NCI-H2081 (cell line): Measurements from ENCODE around the gene SLC27A5.
"Not testable (repeated sequence)": the region's sequence is repeated elsewhere in the genome, so short reads cannot be mapped to it uniquely, and the experiment has no call there.

ENCODE experiments used
- DNase-seq, 2 experiments: peaks; one replicate each; lab custom pipeline; 2025; lab: John Stamatoyannopoulos, UW

Gene SLC27A5

DNA sequence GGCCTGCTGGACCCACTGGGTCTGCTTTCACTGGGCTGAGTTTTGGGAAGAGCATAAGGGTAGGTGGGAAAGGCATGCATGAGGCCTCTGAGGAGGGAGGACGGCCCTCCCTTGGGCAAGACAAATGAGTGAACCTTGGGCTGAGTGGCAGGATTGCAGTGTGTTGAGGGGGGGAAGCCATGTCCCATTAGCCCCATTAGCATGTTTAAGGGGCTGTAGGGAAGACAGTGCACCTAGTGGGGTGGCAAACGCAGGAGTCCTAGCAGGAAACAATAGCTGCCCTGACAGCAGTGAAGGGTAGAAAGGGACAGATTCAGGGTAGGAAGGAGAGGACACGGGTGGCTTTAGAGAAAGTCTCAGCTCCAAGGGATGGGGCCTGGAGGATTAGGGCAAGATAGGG, 10.9 kb upstream of the SLC27A5 start:
- no peak for DNase-seq

DNA sequence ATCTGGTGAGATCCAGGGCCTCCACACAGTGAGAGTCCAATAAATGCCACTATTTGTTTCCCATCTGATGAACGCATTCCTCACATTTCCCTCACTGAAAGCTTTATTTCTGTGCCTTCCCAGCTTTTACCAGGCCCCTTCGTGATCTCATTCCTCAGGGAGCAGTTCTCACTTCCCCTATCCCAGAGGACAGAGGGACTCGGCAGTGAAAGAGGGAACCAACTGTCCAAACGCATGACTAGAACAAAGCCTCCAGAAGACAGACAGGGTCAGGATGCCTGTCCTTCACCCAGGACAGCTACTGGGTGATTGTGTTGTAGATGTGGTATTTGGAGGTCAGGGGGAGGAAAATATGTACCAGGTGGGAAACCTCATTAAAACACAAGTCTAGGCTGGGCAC, 9.9 kb upstream of the SLC27A5 start:
- no peak for DNase-seq

DNA sequence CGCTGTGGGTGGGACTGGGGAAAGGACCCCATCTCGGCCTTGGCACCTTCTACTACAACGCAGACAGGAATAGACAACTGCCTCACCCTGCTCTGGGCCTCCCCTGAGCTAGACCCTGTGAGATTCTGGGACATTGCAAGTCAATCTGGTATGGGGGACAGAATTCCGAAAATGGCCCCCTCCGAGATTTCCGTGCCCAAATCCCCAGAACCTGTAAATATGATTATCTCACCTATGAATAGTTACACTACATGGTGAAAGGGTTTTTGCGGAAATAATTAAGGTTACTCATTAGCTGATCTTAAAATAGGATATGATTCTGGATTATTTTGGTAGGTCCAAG, 8.4 kb upstream of the SLC27A5 start:
- DNase-seq, result no peak

DNA sequence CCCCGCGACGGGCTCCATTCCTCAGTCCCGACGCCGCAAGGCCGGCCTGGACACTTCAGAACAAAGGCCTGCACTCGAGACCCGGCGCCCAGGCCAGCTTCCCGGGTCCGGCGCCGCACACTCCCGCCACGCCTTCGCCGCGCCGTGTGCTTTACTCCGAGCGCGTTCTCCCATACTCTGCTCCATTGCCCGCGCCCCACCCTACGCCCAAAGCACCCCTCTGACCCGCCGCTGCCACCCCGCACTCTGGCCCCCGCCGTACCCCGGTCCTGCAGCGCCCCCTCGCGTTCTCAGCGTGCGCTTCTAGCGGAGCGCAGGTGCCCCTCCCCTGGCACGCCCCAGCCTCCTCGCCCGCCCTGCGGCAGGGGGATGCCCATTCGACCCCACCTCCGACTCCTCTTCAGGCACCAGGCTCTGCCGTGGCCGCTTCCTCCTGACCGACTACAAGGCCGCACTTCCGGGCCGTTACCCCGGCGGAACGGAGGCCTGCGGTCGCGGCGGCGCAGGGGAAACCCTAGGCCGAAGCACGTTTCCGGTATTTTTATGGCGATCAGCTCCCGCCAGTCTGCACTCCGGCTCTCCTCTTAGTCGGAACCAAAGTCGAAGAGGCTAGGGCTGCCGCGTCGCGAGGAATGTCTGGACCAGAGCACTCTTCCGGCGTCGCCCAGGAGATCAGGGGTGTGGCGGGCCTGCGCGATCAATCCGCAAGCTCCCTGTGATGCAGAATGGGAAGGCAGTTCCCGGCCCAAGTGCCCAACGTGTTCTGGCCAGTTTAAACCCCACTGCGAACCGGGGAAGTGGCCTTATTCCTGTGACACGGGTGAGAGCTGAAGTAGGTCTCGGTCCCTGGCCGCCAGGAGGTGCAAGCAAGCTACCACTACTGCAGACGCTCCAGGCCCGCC, 7.8 kb upstream of the SLC27A5 start, which contains the start of gene ZBTB45:
Gene ZBTB45 (minus strand): TSS at position 456 of the 902 bp plus-strand sequence. CDS start 2,137 bp downstream, outside the sequence.
- DNase-seq, result peak; percentile 95 to 97

DNA sequence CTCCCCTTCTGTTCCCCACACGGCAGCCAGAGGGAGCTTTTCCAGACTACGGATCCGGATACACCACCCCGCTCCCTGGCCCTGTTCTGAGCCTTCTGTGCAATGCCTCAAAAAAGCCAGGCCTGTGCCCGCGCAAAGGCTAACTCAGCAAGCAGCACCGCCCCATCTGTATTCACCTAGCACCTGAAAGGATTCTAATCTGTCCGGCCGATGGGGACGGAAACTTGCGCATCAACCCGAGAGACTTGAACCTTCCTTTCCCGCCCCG, 7.2 kb upstream of the SLC27A5 start:
- DNase-seq, result peak; percentile 47 to 60

DNA sequence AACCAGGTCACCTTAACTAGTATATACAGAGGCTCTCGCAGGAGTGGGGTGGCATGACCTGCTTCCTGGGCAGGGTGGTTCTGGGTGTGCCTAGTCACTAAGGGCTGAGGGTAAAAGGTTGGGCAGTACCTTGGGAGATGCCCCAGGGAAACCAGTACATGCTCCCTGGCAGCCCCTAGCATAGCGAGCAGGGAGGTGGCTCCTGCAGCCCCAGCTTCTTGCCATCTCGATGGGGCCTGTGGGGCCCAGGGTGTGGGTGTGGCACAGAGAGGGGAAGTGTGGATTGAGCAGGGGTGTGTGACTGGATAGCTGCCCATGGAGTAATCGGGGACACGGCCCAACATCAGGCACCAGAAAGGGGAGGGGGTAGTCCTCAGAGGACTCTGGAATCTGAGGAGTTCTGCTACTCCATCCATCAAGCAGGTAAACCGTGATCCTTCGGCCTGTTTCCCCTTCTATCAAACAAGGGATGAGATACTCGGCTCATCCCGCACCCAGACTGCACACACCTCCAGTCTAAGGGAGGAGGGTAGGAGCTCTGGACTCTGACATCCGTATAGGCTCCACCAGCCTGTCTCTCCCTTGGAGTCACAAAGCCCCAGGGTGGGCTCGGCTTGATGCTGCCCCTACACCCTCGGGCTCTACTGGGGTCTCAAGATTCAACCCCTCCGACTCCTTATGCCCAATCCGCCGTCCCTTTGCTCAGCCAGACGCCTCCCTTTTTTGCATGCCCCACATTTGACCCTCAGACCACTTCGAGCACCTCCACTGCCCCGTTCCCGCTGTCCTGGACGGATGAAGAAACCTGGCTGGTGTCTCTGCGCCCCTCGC, 6.7 kb upstream of the SLC27A5 start:
- DNase-seq, result no peak

DNA sequence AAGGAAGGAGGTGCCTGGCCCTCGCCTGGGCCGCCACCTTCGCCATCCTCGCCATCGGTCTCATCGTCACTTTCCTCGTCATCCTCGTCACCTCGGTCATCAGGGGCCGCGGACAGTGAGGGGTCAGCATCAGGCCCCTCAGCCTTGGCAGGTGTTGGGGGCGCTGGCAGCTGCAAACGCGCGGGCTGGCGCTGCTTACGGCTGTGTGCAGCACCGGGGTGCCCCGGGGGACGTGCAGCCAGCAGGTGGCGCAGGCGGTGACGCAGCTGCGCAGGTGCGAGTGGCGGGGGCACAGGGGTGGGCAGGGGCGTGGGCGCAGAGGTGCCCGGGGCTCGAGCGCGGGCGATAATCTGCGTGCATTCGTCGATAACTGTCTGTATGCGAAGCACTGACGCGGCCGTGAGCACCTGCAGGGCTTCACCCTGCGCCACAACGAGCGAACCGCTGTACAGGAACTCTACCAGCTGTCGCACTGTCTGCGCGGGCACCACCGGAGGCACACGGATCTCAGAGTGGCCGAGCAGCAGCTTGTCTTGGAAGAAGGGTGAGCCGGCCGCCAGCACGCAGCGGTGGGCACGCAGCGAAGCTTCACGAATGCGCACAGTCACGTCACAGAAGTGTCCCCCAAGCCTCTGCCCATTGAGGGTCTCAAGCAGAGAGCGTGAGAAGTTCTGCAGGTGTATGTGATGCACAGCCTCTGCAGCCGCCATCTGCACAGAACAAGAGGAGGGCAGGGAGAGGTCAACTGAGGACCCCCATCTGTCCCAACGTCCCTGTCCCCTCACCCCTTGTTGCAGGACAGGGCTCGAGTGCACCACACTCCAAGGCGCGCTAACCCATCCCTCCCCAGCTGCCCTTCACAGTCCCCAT, 5.4 kb upstream of the SLC27A5 start:
- DNase-seq, result no peak

DNA sequence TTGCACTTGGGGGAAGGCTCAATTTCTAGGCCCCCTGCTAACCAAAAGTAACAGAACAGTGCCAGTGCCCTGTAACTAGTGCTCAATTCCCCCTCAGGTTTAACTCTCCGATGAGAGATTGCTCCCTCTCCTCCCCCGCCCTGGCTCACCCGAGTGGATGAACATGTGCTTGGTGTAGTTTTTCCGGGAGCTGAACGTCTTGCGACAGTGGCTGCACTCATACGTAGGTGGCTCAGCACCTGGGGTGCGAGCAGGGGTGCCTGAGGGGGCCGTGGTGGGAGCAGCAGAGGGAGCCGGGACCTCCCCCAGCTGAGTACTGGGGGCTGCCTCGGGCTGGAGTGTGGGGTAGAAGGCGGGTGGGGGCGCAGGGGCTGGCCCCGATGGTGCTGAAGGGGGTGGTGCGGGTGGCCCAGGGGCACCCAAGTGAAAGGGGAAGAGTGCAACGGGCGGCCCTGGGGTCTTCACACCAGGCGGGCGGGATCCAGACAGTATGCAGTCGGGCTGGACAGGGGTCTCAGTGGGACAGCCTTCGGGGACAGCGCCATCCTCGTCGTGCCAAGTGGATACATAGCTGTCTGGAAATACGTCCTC, 4.5 kb upstream of the SLC27A5 start:
- DNase-seq, result no peak

DNA sequence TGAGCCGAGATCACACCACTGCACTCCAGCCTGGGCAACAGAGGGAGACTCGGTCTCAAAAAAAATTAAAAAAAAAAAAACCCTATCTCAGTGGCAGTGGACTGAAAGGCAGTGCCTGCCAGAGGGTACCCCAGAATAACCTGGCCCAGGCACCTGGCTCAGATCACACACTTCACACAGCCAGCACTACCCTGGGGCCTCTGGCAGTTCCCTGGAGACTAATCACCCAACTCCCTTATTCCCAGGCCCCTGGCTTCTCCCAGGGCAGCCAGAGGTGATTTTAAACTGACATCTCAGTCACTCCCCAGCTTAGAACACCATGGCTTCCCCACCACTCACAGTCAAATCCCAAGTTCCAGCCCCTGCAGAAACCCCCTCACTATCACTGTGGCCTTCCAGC, 3.5 kb upstream of the SLC27A5 start:
- DNase-seq, result no peak

DNA sequence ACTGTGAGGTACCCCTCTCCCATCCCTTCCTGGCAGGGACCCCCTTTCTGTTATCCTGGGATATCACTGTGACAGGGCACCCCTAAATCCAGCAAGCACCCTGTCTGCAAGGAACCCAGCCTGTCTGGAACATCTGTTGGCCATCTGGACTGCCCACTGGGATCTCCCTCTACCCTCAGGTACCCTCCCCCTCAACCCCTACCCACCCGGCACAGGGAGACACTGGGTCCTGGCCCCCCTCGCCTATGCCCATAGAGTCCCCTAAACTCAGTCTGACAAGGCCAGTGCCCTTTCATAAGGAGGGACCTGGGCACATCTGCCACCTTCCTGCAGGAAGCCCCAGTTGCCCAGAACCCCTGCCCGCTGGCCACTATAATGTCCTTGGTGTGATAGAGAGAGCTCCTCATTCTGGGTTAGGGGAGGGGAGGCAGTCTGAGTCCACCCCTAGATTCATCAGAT, 2.8 kb upstream of the SLC27A5 start:
- no peak for DNase-seq

DNA sequence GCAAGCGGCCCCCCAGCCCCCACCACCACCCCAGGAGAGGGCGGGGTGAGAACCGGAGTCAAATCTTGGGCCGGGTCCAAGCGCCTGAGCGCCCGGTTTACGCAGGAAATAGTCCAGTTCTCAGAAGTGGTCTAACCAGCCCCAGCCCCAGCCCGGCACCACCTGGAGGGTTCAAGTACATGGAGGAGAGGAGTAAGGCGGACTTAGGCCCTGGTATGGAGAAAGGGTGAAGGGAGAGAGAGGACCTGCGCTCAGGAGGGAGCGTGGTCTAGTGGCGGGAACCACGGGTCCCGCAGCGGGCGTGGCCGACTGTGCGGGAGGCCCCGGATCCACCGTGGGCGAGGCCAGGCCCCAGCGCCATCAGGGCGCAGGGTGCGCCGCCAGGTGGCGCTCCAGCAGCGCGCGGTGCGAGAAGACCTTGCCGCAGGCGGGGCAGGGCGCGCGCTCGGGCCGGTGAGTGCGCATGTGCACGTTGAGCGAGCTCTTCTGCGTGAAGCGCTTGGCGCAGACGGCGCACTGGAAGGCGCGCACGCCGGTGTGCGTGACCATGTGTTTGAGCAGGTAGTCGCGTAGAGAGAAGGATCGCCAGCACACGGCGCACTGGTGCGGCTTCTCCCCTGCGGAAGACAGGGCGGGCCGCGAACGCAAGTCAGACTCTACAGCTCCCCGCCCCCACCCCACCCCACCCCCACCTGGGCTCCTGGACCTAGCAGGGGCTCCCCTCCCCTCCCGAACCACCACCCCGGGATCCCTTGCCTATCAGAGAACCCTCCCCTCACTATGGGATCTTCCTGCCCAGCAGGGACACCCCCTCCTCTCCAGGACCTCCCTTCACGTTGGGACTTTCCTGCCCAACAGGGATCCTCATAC, 2.1 kb upstream of the SLC27A5 start:
- DNase-seq, result peak; percentile 94

DNA sequence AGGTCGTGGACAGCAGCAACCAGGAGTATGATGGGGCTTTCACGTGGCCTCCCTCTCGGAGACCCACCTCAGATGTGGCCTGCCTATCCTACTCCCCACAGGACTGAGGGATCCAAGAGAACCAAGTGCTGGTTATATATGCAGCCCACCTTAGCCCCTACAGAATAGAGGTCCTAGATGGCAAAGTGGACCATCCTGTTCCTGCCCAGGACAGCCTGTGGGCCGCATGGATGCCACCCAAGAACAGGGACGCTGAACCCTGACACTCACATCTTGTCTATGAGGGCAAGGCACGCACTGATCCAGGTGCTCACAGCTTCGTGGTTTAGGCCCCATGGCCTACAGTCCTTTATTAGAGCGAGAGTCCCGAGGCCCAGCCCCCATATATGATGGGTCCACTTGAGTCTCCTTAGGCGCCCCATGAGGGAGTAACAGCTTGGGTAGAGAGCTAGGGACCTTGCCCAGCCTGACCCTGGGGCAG, 1.5 kb upstream of the SLC27A5 start:
- no peak for DNase-seq

DNA sequence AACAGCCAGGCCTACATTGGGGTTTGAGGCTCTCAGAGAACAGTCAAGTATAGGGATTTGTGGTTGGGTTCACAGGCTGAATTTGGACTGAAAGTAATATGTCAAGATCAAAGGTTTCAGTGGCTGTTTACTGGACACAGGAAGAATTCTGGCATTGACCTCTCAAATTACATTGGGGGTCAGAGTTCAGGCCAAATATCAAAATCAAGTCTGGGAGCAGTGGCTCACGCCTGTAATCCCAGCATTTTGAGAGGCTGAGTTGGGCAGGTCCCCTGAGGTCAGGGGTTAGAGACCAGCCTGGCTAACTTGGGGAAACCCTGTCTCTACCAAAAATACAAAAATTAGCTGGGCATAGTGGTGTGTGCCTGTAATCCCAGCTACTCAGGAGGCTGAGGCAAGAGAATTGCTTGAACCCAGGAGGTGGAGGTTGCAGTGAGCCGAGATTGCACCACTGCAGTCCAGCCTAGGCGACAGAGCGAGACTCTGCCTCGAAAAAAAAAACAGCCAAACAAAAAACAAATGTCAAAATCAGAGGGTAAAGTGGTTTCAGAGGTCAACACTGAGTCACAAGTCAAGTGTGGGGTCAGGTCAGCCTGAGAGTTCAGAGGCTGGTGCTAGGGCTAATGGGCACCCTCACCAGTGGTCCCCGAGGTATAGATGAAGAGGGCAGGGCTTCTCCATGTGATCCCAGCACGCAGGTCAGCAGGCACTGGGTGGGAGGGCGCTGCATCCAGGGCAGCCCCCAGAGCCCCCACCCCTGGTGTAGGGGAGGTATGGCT, 1.5 kb downstream of the SLC27A5 start:
- DNase-seq, result no peak

DNA sequence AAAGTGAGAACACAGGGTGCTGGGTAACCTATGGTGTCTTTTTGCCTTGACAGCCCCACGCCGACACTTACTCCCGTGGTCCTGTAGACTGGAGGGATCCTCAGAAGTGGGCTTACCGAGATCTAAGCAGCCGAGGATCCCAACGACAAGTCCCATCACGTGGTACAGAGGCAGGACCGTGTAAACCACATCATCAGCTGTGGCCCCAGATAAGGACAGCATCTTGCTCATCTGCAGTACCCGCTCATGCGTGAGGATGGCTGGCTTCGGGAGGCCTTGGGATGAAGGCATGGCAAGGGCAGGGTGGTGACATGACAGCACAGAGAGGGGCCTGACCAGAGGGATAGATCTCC, 2.1 kb downstream of the SLC27A5 start:
- DNase-seq, result no peak

DNA sequence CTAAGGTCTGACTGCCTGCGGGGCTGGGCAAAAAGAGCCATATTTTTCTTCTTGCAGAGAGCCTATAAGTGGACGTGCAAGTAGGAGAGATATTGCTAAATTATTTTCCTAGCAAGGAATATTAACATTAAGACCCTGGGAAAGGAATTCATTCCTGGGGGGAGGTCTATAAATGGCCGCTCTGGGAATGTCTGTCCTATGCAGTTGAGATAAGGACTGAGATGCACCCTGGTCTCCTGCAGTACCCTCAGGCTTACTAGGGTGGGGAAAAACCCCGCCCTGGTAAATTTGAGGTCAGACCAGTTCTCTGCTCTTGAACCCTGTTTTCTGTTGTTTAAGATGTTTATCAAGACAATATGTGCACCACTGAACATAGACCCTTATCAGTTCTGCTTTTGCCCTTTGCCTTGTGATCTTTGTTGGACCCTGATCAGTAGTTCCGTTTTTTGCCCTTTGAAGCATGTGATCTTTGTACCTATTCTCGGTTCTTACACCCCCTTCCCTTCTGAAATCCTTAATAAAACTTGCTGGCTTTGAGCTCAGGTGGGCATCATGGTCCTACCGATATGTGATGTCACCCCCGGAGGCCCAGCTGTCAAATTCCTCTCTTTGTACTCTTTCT, 4.1 kb downstream of the SLC27A5 start:
- not testable (repeated sequence) for DNase-seq

DNA sequence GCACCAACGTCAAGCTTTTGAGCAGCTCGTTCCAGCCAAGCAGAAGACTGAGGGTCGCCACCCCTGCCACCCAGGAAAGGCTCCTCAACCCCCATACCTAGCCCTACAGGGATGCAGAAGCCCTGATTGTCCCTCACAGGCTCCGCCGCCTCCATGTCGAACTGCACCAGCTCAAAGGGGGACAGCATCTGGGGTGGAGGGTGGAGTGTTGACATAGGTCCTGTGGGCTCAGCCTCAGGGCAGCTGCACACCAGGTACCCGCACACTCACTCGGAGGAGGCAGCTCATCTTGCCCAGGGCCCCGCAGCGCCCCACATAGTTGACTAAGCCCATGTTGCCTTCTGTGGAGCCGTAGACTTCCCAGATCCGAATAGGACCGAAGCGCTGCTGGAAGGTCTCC, 11.6 kb downstream of the SLC27A5 start:
- no peak for DNase-seq

DNA sequence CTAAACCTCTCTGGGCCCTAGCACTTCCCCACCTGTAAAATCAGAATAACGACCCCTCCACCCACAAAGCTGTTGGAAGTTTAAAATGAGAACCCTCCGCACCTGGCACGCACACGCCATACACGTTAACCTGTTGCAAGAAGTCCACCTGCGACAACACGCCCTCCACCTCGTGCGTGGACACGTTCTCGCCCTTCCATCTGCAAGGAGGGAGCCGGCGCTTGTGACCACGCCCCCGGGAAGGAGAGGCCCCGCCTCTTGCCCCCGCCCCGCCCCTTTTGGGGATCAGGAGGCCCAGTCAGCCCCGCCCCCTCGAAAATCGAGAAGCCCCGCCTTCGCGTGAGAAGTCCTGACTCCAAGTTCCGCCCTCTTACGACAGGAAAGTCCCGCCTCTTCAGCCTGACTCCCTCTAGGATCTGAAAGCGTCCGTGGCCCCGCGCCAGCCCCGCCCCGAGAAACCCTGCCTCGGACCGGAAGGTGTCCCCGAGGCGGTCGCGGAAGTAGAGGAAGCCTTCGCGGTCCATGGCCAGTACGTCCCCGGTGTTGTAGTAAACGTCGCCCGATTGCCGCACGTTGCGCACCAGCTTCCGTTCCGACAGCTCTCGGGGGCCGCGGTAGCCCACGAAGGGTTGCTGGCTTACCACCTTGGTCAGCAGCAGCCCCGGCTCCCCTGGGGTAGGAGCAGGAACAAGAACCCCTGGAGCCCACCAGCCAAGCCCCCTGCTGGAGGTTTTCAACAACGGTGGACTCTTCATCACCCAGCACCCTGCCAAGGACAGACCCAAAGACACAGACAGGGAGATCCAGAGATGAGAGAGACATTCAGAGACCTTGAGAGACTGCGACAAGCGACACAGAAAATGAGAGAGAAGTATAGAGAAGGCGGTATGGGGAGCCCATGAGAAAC, 12.5 kb downstream of the SLC27A5 start:
- peak; percentile 98 to 99 for DNase-seq

DNA sequence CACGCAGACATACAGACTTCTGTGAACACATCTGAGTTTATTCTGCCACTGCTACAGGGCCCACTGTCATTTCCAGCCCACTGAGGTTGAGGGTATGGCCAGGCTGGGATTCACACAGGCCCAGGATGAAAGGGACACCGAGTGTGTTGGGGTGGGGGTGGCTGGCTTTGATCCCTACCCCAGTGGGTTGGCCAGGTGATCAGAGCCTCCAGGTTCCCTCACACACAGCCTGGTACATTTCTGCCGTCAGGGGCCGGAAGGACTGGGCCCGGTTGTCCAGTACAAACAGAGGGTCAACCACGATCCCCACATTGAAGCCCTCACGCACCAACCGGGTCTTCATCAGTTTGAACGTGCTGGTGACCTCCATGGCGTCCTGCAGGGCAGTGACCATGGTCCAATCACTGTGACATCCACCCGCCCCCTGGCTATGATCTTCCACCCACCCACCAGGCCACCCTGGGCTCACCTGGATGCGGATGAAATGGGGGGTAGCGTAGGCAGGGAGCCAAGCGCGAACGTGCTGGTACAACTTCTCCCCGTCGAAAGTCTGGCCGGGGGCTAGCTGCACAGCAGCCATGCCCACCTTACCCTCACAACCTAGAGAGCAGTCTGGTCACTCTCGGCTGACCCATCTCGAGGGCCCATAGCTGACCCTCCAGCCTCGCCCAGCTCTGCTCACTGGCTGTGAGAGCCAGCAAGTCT, 13.3 kb downstream of the SLC27A5 start:
- no peak for DNase-seq
